HG03432 (cell line): ENCODE measurements around the gene MINAR2.

ENCODE experiments used
- ATAC-seq: cut with Tn5 transposase; IDR thresholded peaks from one replicate; pipeline ENCODE4 v1.9.1; 2021; ENCODE audit warnings: mild to moderate bottlenecking, moderate library complexity; ENCODE audit not compliant: unreplicated experiment

Gene MINAR2

GRCh38 chr5:129770024-129770820 is 22.3 kb downstream of the MINAR2 start:
- no peak for ATAC-seq

- ATAC-seq = peak; percentile 75
Measured at GRCh38 chr5:129771058-129771838, 23.4 kb downstream of the MINAR2 start.

GRCh38 chr5:129773376-129773775 is 25.5 kb downstream of the MINAR2 start:
- no peak for ATAC-seq

GRCh38 chr5:129781594-129781993 is 33.7 kb downstream of the MINAR2 start:
- ATAC-seq = no peak

GRCh38 chr5:129803403-129803802 is 55.5 kb downstream of the MINAR2 start:
- ATAC-seq = no peak

- no peak for ATAC-seq
Measured at GRCh38 chr5:129804705-129805104, 56.8 kb downstream of the MINAR2 start.

GRCh38 chr5:129807162-129807814 is 59.4 kb downstream of the MINAR2 start:
- peak; percentile 53 for ATAC-seq
